GM12878 (cell line): Measurements from ENCODE around the gene ARID3B. TPM values are rescaled to one million over a fixed set of nuclear protein-coding genes. Genes with fewer than 3 reads are reported as not detected.

Experiments used
- ATAC-seq: fragments of 200-7000 bp; cut with Tn5 transposase; 3 replicates; pipeline ENCODE4 v1.9.1; 2020; ENCODE audit warnings: mild to moderate bottlenecking, moderate library complexity
- BruUV-seq: library from RNA; stranded (reverse); fragments of 400-500 nt; replicated peaks from 2 replicates; lab custom pipeline; 2021; lab: Mats Ljungman, UMichigan
- CTCF ChIA-PET: fragments of 300-600 bp; sonication (Branson Sonifier 250); formaldehyde crosslinking; extraction: SDS; loops from one replicate; lab custom pipeline; 2021; ENCODE audit warnings: inconsistent platforms; lab: Yijun Ruan, JAX
- POLR2A ChIA-PET: fragments of 350-600 bp; formaldehyde crosslinking; extraction: SDS; loops from one replicate; lab custom pipeline; 2021; ENCODE audit warnings: inconsistent platforms; lab: Charles Lee
- RAD21 ChIA-PET: fragments of 300-600 bp; sonication (Branson Sonifier 250); formaldehyde crosslinking; loops from one replicate; lab custom pipeline; 2023; ENCODE audit warnings: antibody characterized with exemption; ENCODE audit not compliant: unreplicated experiment; lab: Charles Lee
- SMC1A ChIA-PET: fragments of 300-600 bp; sonication (Branson Sonifier 250); formaldehyde crosslinking; loops from one replicate; lab custom pipeline; 2023; ENCODE audit not compliant: unreplicated experiment, uncharacterized antibody; lab: Charles Lee
- DNase-seq: peaks from one replicate; pipeline ENCODE4 v3.0.0-alpha.2; 2011; ENCODE audit warnings: low read depth, low spot score
- FAIRE-seq: peaks from 3 replicates; lab custom pipeline; 2011; peaks lifted over from hg19 to GRCh38; lab: Jason Lieb, UNC
- H2AFZ ChIP-seq: 2 replicates; pipeline ENCODE4 v1.6.0; 2011; ENCODE audit warnings: low read depth, low read length, control low read depth; ENCODE audit not compliant: control insufficient read depth
- H3K27ac ChIP-seq: 2 replicates; pipeline ENCODE4 v1.5.1; 2011; ENCODE audit warnings: control low read depth; ENCODE audit not compliant: control insufficient read depth, insufficient read depth
- H3K27me3 ChIP-seq, 2 experiments: replicated peaks in 1 of 2; 2 replicates each; pipeline versions ENCODE4 v1.6.0 to v1.6.1; 2011; ENCODE audit warnings: low read length in 1 of 2; ENCODE audit not compliant: control insufficient read depth in 2 of 2, insufficient read depth in 2 of 2
- H3K36me3 ChIP-seq, 2 experiments: 2 replicates each; pipeline ENCODE4 v1.5.1; 2011; ENCODE audit warnings: low read length in 1 of 2; ENCODE audit not compliant: control insufficient read depth in 2 of 2, insufficient read depth in 2 of 2
- H3K4me1 ChIP-seq: 2 replicates; pipeline ENCODE4 v1.6.1; 2011; ENCODE audit warnings: mild to moderate bottlenecking, low read length, moderate library complexity, mixed read lengths; ENCODE audit not compliant: control insufficient read depth, insufficient read depth
- H3K4me2 ChIP-seq: 2 replicates; pipeline ENCODE4 v1.6.0; 2011; ENCODE audit warnings: control low read depth; ENCODE audit not compliant: control insufficient read depth, insufficient read depth
- H3K4me3 ChIP-seq: fragments of 200-600 bp; sonication (generic); 2 replicates; pipeline ENCODE4 v1.5.1; 2016
- H3K79me2 ChIP-seq: 2 replicates; pipeline ENCODE4 v1.6.0; 2011; ENCODE audit warnings: low read length; ENCODE audit not compliant: control insufficient read depth, insufficient read depth
- H3K9ac ChIP-seq: 2 replicates; pipeline ENCODE4 v1.8.0; 2011; ENCODE audit warnings: low read length, control low read depth, mixed read lengths; ENCODE audit not compliant: control insufficient read depth, insufficient read depth
- H3K9me3 ChIP-seq: replicated peaks from 3 replicates; pipeline ENCODE4 v1.5.1; 2011; ENCODE audit warnings: mild to moderate bottlenecking, low read length; ENCODE audit not compliant: control insufficient read depth, insufficient read depth
- H4K20me1 ChIP-seq: 2 replicates; pipeline ENCODE4 v1.6.0; 2011; ENCODE audit not compliant: control insufficient read depth, insufficient read depth
- BMI1 ChIP-seq: fragments of 450-650 bp; IDR thresholded peaks from 2 replicates; pipeline ENCODE4 v1.6.1; 2016; ENCODE audit warnings: mild to moderate bottlenecking, moderate library complexity, borderline replicate concordance
- HCFC1 ChIP-seq: fragments of 150-350 bp; IDR thresholded peaks from 2 replicates; pipeline ENCODE4 v1.6.1; 2014; ENCODE audit warnings: low read length
- IKZF1 ChIP-seq: fragments of 450-650 bp; conservative IDR thresholded peaks from 2 replicates; pipeline ENCODE4 v1.6.1; 2017; ENCODE audit warnings: antibody characterized with exemption, mild to moderate bottlenecking
- KLF5 ChIP-seq: fragments of 450-650 bp; IDR thresholded peaks from 2 replicates; pipeline ENCODE4 v1.6.1; 2014; ENCODE audit warnings: mild to moderate bottlenecking; ENCODE audit not compliant: partially characterized antibody
- POLR2A ChIP-seq: IDR thresholded peaks from 2 replicates; pipeline ENCODE4 v1.6.1; 2011; ENCODE audit warnings: low read depth, mild to moderate bottlenecking, low read length
- SKIL ChIP-seq: fragments of 450-650 bp; IDR thresholded peaks from 2 replicates; pipeline ENCODE4 v1.6.1; 2017; ENCODE audit warnings: mild to moderate bottlenecking, low read depth, inconsistent platforms; ENCODE audit not compliant: poor library complexity, severe bottlenecking
- TAF1 ChIP-seq: IDR thresholded peaks from 2 replicates; pipeline ENCODE4 v1.6.1; 2011; ENCODE audit warnings: mild to moderate bottlenecking, low read depth, low read length, borderline replicate concordance
- TCF3 ChIP-seq: IDR thresholded peaks from 2 replicates; pipeline ENCODE4 v1.6.1; 2012; ENCODE audit warnings: low read depth, mild to moderate bottlenecking, low read length, borderline replicate concordance; ENCODE audit not compliant: insufficient read depth
- WGBS: methylation state at CpG from one replicate; pipeline ENCODE4 v1.1.6; 2016; ENCODE audit warnings: low lambda C conversion rate; ENCODE audit not compliant: insufficient replicate concordance, insufficient coverage; ENCODE audit errors: missing lambda C conversion rate; 5-methylcytosine and 5-hydroxymethylcytosine counted together
- in situ Hi-C: fragments of 300-500 bp; cut with MboI; formaldehyde crosslinking; loops from 9 replicates; pipeline ENCODE4 v1.14.3; 2018; ENCODE audit warnings: mixed read lengths
- intact Hi-C: fragments of 100-400 bp; cut with micrococcal nuclease; formaldehyde crosslinking; loops from one replicate; pipeline ENCODE4 v1.14.2; 2022; ENCODE audit not compliant: unreplicated experiment
- polyA plus RNA-seq, 11 experiments: library from polyadenylated mRNA; depleted of rRNA in 4 of 11; unstranded in 6 of 11; stranded (reverse) in 5 of 11; fragments of >200 nt; fragmentation: Nextera tagmentation in 4 of 11; fragmentation: Illumina TruSeq in 1 of 11; extraction: Ambion mirVana in 4 of 11; extraction: Trizol in 1 of 11; gene quantifications; 1 replicate in 1 of 11; 2 replicates in 10 of 11; pipeline versions ENCODE4 v1.2.1 to v1.2.3, GENCODE V29; 2011 to 2016; ENCODE audit warnings: inconsistent platforms in 2 of 11, missing spikeins in 2 of 11, low read depth in 1 of 11
- total RNA-seq, 4 experiments: library from RNA; depleted of rRNA in 3 of 4; stranded (reverse); fragments of >200 nt in 3 of 4; fragmentation: Illumina TruSeq in 1 of 4; extraction: Trizol in 1 of 4; gene quantifications; 2 replicates each; pipeline versions ENCODE4 v1.2.1 to v1.2.3, GENCODE V29; 2013 to 2021
- TF ChIP-seq, protein P1 (sequence below): IDR thresholded peaks from 2 replicates; pipeline ENCODE4 v1.6.1; 2012; ENCODE audit warnings: low read depth, low read length, improper control_type of control experiment
- TF ChIP-seq, protein P2 (sequence below): fragments of 450-650 bp; IDR thresholded peaks from 2 replicates; pipeline ENCODE4 v1.6.1; 2018; ENCODE audit warnings: mild to moderate bottlenecking, low read depth, moderate library complexity; ENCODE audit not compliant: partially characterized antibody

The ARID3B gene
- total and polyA plus RNA-seq, 10 of the 15 experiments (the other 5 are each of a cell fraction or from before 2014, with no cell fraction given), result 1.1 to 33.4 (median 24.0) TPM

GRCh38 chr15:74499366-74499765, 41.7 kb upstream of the ARID3B start:
- no TSS peak for BruUV-seq
- no peaks in the 10 kb centered on the region for H3K79me2 ChIP-seq
- no peaks in the 10 kb centered on the region for H4K20me1 ChIP-seq
- SMC1A ChIA-PET, result interaction anchor here (1.9 kb wide), 1 partner anchor 10 kb away, joined by 4 read pairs; no protein-coding TSS in a partner anchor
- FAIRE-seq (no peak), ATAC-seq (no peak), DNase-seq (no peak)
- RAD21 ChIA-PET, result interaction anchor here (1.3 kb wide), 1 partner anchor 46 kb away, joined by 3 read pairs; no protein-coding TSS in a partner anchor
- no peak overlapping the region for H3K27ac ChIP-seq
- H3K4me2 ChIP-seq, result no peak overlapping the region
- no peaks in the 10 kb centered on the region for H3K9me3 ChIP-seq
- H2AFZ ChIP-seq, result no peak overlapping the region
- H3K4me3 ChIP-seq, result no peak overlapping the region
- CTCF ChIA-PET, result interaction anchor here (0.6 to 1.7 kb wide), 5 partner anchors 10 to 123 kb away, joined by 3 to 4 read pairs (median 4); no protein-coding TSS in a partner anchor
- WGBS, result 100% methylated on average over 2 of the region's 2 CpGs
- in situ Hi-C loops (no loop called here), intact Hi-C loops (no loop called here)
- POLR2A ChIA-PET, result interaction anchor here (0.6 kb wide), 1 partner anchor 166 kb away, joined by 3 read pairs; no protein-coding TSS in a partner anchor
- H3K27me3 ChIP-seq, result no peaks in the 10 kb centered on the region
- H3K36me3 ChIP-seq, result no peaks in the 10 kb centered on the region
- H3K4me1 ChIP-seq, result no peaks in the 10 kb centered on the region
- TF ChIP-seq, protein P1, sequence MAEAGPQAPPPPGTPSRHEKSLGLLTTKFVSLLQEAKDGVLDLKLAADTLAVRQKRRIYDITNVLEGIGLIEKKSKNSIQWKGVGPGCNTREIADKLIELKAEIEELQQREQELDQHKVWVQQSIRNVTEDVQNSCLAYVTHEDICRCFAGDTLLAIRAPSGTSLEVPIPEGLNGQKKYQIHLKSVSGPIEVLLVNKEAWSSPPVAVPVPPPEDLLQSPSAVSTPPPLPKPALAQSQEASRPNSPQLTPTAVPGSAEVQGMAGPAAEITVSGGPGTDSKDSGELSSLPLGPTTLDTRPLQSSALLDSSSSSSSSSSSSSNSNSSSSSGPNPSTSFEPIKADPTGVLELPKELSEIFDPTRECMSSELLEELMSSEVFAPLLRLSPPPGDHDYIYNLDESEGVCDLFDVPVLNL, result no peak
- TF ChIP-seq, protein P2, sequence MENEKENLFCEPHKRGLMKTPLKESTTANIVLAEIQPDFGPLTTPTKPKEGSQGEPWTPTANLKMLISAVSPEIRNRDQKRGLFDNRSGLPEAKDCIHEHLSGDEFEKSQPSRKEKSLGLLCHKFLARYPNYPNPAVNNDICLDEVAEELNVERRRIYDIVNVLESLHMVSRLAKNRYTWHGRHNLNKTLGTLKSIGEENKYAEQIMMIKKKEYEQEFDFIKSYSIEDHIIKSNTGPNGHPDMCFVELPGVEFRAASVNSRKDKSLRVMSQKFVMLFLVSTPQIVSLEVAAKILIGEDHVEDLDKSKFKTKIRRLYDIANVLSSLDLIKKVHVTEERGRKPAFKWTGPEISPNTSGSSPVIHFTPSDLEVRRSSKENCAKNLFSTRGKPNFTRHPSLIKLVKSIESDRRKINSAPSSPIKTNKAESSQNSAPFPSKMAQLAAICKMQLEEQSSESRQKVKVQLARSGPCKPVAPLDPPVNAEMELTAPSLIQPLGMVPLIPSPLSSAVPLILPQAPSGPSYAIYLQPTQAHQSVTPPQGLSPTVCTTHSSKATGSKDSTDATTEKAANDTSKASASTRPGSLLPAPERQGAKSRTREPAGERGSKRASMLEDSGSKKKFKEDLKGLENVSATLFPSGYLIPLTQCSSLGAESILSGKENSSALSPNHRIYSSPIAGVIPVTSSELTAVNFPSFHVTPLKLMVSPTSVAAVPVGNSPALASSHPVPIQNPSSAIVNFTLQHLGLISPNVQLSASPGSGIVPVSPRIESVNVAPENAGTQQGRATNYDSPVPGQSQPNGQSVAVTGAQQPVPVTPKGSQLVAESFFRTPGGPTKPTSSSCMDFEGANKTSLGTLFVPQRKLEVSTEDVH, result no peak
- TF ChIP-seq POLR2A (no peak), TAF1 (no peak), IKZF1 (no peak), SKIL (no peak), KLF5 (no peak), BMI1 (no peak), TCF3 (no peak), HCFC1 (no peak)
- H3K9ac ChIP-seq, result no peak overlapping the region
